Measurements from ENCODE around the gene EDDM3A.
"Not testable (repeated sequence)": the region's sequence is repeated elsewhere in the genome, so short reads cannot be mapped to it uniquely, and the experiment has no call there.

Gene EDDM3A

GRCh38 chr14:20745571-20746358 lies at the start of gene EDDM3A:
Gene EDDM3A, plus strand, starts transcription at chr14:20745887. Its CDS starts 1,694 bp downstream, at chr14:20747581.
- no peak for DNase-seq

DNA sequence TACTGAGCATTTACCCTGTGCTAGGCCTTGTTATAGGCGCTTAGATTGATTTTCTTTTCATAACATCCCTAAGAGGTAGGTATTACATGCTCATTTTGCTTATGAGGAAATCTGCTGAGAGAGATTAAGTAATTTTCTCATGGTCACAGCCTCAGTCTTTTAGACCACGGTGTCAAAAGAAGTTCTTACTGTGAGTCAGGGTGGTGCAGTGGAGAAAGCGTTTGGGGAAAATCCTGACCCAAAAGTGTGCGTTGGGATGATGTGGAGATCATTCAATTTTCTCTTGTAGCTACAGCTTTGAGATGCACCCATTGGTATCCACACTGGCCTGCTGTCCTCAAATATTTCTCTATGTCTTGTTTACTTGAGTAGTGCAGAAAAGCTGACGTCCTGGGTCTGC lies 48.9 kb upstream of the EDDM3A start:
- DNase-seq: no peak

GRCh38 chr14:20697273-20698017 lies 48.2 kb upstream of the EDDM3A start:
- peak; percentile 42 for DNase-seq

DNA sequence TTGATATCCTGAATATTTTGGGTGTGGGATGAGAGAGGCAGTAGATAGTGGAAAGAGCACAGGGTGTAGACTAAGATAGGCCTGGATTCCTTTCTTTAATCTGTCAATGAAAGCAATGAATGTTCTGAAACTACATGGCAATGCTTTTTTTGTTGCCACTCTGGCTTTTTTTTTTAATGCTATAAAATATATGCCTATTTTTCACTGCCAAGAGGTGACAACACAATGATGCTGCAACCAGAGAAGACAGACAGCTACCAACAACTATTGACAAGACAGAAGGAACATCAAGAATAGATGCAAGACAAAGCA lies 47.7 kb upstream of the EDDM3A start:
- no peak for DNase-seq

DNA sequence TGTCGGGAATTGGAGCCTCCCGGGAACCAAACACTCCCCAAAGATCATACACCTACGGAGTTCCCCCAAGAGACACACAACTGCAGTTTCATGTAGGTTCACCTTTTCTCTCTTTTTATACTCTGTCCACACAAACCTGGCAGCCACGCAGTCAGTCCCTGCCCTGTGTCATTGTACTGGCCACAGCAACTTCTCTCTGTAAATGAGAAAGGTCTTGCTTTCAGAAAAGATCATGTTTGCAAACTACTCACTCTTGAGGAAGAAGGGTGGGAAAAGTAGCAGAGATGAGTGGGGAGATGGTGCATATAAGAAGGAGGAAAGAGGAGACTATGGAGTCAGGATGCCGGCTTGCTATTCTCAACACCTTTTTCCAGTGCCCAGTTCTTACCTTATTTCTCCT lies 46.8 kb upstream of the EDDM3A start:
- DNase-seq: no peak

GRCh38 chr14:20699931-20700330 lies 45.8 kb upstream of the EDDM3A start:
- no peak for DNase-seq

- DNase-seq: not testable (repeated sequence)
These were observed 44.7 kb upstream of the EDDM3A start for GRCh38 chr14:20700965-20701364.

DNA sequence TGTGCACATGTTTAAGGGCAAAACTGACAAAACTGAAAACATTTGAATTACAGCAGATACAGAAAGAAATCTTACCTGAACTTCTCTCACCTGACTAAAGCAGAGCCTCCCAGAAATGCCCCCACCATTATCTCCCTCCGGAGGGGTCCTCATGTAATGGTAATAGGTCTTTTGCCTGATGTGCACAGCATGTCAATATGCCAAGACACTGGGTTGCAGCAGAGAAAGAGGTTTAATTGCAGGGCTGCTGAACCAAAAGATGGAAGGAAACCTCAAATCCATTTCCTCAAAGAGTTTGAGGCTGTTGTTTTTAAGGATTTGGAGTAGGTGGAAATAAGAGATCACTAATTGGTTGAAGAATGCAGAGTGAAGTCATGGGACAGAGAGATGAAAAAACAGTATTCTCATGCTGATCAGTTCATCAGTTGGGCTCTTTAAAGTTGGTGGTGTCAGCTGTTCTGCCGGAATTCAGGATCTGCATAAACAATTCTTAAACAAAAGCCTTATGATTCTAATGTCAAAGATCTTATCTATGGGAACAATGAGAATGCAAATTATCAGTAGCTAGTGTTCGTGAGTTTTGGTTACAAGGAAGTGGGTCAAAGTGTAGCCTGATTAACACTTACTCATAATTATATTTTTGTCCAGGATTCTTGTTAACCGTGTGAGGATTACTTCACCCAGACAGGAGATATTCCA lies 38.9 kb upstream of the EDDM3A start:
- no peak for DNase-seq

GRCh38 chr14:20707622-20708021 lies 38.1 kb upstream of the EDDM3A start:
- DNase-seq: no peak

- DNase-seq: no peak
These were observed 34.4 kb upstream of the EDDM3A start for GRCh38 chr14:20711261-20711660.

DNA sequence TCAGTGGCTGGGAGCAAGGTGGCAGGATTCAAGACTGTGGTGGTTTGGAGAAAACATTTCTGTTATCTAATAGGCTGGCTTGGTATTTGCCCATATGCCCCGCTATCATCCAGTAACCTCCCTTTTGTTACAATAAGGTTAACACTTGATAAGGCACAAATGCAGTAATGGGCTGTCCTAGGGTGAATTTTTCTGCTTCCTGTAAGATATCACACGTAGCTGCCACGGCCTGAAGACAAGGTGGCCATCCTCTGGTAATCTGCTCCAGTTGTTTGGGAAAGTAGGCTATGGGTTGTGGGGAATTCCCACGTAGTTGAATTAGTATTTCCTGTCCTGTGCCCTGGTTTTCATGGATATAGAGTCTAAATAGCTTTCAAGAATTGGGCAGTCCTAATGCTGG lies 34.0 kb upstream of the EDDM3A start:
- no peak for DNase-seq

- DNase-seq: no peak
These were observed 32.8 kb upstream of the EDDM3A start for GRCh38 chr14:20712904-20713303.

- no peak for DNase-seq
These were observed 31.0 kb upstream of the EDDM3A start for GRCh38 chr14:20714593-20715250.

DNA sequence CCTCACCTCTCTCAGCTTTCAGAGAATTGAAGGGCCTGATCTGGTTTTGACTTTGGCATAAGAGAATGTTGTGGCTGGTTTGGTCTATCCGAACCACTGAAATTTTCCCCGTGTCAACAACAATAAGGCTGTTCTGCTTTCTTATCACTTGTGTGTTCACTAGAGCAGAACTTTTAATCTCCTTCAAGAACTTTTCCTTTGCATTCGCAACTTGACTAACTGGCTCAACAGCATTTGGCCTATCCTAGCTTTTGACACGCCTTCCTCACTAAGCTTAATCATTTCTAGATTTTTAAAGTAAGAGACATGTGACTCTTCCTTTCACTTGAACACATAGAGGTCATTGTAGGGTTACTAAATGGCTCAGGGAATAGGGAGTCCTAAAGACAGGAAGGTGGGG lies 25.9 kb upstream of the EDDM3A start:
- DNase-seq: no peak

DNA sequence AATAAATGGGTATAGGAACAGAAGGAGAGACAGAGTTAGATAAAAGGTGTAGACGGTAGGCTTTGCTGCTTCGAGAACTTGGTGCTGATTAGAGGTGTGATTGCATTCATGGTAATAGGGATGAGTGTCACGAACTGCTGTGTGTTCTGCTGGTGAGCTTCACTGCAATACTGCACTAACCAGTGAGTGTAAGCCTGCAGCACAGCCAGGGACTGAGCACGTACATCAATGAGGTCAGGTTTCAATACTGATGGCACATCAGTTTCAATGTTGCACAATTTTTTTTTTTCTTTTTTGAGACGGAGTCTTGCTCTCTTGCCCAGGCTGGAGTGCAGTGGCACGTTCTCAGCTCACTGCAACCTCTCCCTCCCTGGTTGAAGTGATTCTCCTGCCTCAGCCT lies 24.9 kb upstream of the EDDM3A start:
- DNase-seq: no peak

GRCh38 chr14:20722016-20722415 lies 23.7 kb upstream of the EDDM3A start:
- no peak for DNase-seq

GRCh38 chr14:20723488-20723887 lies 22.2 kb upstream of the EDDM3A start:
- DNase-seq: no peak

- DNase-seq: not testable (repeated sequence)
These were observed 19.6 kb upstream of the EDDM3A start for GRCh38 chr14:20726121-20726520.

DNA sequence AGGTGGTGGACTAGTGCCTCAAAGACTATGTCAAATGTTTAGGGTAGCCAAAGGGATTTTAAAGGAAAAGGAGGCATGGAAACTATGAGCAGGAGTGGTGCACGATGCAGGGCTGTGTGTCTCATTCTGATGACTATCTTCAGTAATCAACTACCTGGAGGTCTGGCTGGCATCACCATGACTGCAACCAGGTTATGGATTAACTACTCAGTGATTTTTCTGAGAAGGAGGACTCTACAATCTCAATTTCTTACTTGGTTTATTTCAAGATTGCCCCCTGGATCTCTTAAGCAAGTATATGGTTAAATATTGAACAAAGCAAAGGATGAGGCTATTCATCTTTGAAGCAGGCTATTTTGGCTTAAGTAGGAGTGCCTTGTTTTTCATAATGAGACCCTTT lies 19.2 kb upstream of the EDDM3A start:
- no peak for DNase-seq

GRCh38 chr14:20730891-20731290 lies 14.8 kb upstream of the EDDM3A start:
- no peak for DNase-seq

- DNase-seq: no peak
These were observed 13.2 kb upstream of the EDDM3A start for GRCh38 chr14:20732477-20732876.

GRCh38 chr14:20732979-20733635 lies 12.6 kb upstream of the EDDM3A start:
- no peak for DNase-seq

Measured in activated CD4-positive, alpha-beta T cell treated with anti-CD3 and anti-CD28 coated beads for 1 hour (primary cell).